Endothelial cell of umbilical vein (primary cell): ENCODE data around the gene HAUS7. TPM values are rescaled to one million over a fixed set of nuclear protein-coding genes. Genes with fewer than 3 reads are reported as not detected.

ENCODE experiments used
- BruUV-seq: library from RNA; stranded (reverse); fragments of 400-500 nt; replicated peaks from 2 replicates; lab custom pipeline; 2021; lab: Mats Ljungman, UMichigan
- CTCF ChIA-PET: fragments of 300-600, 350-600 bp; sonication (Branson Sonifier 250); formaldehyde crosslinking; loops from one replicate; lab custom pipeline; 2021; ENCODE audit warnings: antibody characterized with exemption, inconsistent platforms; lab: Charles Lee
- POLR2A ChIA-PET: fragments of 300-600, 350-600 bp; sonication (Branson Sonifier 250); formaldehyde crosslinking; loops from one replicate; lab custom pipeline; 2021; ENCODE audit warnings: antibody characterized with exemption, inconsistent platforms; lab: Charles Lee
- DNase-seq: peaks from one replicate; pipeline ENCODE4 v3.0.0-alpha.2; 2011; ENCODE audit warnings: low read depth, low spot score
- FAIRE-seq: peaks from 2 replicates; lab custom pipeline; 2011; peaks lifted over from hg19 to GRCh38; lab: Jason Lieb, UNC
- H2AFZ ChIP-seq: 2 replicates; pipeline ENCODE4 v1.6.0; 2012; ENCODE audit warnings: low read depth, low read length, control low read depth, inconsistent platforms
- H3K27ac ChIP-seq: 2 replicates; pipeline ENCODE4 v1.5.1; 2011; ENCODE audit warnings: low read depth, mild to moderate bottlenecking, control low read depth, low read length, moderate library complexity; ENCODE audit not compliant: insufficient read depth
- H3K27me3 ChIP-seq, 2 experiments: 2 replicates each; pipeline versions ENCODE4 v1.6.0 to v1.6.1; 2011; ENCODE audit warnings: low read length in 2 of 2, mixed read lengths in 1 of 2; ENCODE audit not compliant: control insufficient read depth in 2 of 2, insufficient read depth in 2 of 2
- H3K36me3 ChIP-seq, 2 experiments: 2 replicates in 1 of 2; 3 replicates in 1 of 2; pipeline ENCODE4 v1.5.1; 2011; ENCODE audit warnings: low read length in 2 of 2, mild to moderate bottlenecking in 1 of 2, moderate library complexity in 1 of 2; ENCODE audit not compliant: control insufficient read depth in 2 of 2, insufficient read depth in 2 of 2; ENCODE audit errors: extremely low read depth in 1 of 2
- H3K4me1 ChIP-seq: 3 replicates; pipeline ENCODE4 v1.5.1; 2011; ENCODE audit warnings: mild to moderate bottlenecking, low read length; ENCODE audit not compliant: control insufficient read depth, insufficient read depth; ENCODE audit errors: extremely low read depth
- H3K4me2 ChIP-seq: 2 replicates; pipeline ENCODE4 v1.6.1; 2011; ENCODE audit warnings: low read length, control low read depth, mixed read lengths; ENCODE audit not compliant: insufficient read depth
- H3K4me3 ChIP-seq, 3 experiments: fragments of 200-600 bp in 1 of 3; sonication (generic), shearing (Covaris generic) in 1 of 3; replicated peaks in 1 of 3; 2 replicates each; pipeline ENCODE4 v1.5.1; 2011 to 2016; ENCODE audit warnings: control low read depth in 3 of 3, low read length in 3 of 3, mild to moderate bottlenecking in 2 of 3, inconsistent platforms in 1 of 3, low read depth in 1 of 3, moderate library complexity in 1 of 3; ENCODE audit not compliant: insufficient read depth in 1 of 3
- H3K79me2 ChIP-seq: 2 replicates; pipeline ENCODE4 v1.6.0; 2012; ENCODE audit warnings: low read length, inconsistent platforms; ENCODE audit not compliant: control insufficient read depth, insufficient read depth
- H3K9ac ChIP-seq: replicated peaks from 2 replicates; pipeline ENCODE3; 2011; ENCODE audit warnings: low read length, control low read depth; ENCODE audit not compliant: insufficient read depth; ENCODE audit errors: extremely low read depth
- H3K9me1 ChIP-seq: replicated peaks from 3 replicates; pipeline ENCODE4 v1.6.0; 2011; ENCODE audit warnings: mild to moderate bottlenecking, low read length; ENCODE audit not compliant: control insufficient read depth, insufficient read depth; ENCODE audit errors: extremely low read depth
- H3K9me3 ChIP-seq: replicated peaks from 2 replicates; pipeline ENCODE4 v1.5.1; 2012; ENCODE audit warnings: low read length, inconsistent platforms; ENCODE audit not compliant: control insufficient read depth, insufficient read depth
- H4K20me1 ChIP-seq: replicated peaks from 2 replicates; pipeline ENCODE3; 2011; ENCODE audit warnings: mild to moderate bottlenecking, low read length; ENCODE audit not compliant: control insufficient read depth, insufficient read depth; ENCODE audit errors: extremely low read depth
- EZH2 ChIP-seq: IDR thresholded peaks from 2 replicates; pipeline ENCODE4 v1.6.1; 2012; ENCODE audit warnings: borderline replicate concordance, low read depth, mild to moderate bottlenecking, moderate library complexity, low read length, inconsistent platforms; ENCODE audit not compliant: severe bottlenecking
- FOS ChIP-seq: IDR thresholded peaks from 2 replicates; pipeline ENCODE4 v1.6.1; 2011; ENCODE audit warnings: mild to moderate bottlenecking, low read length, moderate library complexity, borderline replicate concordance; ENCODE audit not compliant: insufficient read depth
- JUN ChIP-seq: IDR thresholded peaks from 2 replicates; pipeline ENCODE4 v1.6.1; 2011; ENCODE audit warnings: borderline replicate concordance, low read depth; ENCODE audit not compliant: insufficient read length, insufficient read depth
- MYC ChIP-seq: IDR thresholded peaks from one replicate; pipeline ENCODE4 v1.6.1; 2011; ENCODE audit warnings: mild to moderate bottlenecking, low read depth, low read length
- POLR2A ChIP-seq: IDR thresholded peaks from 2 replicates; pipeline ENCODE4 v1.6.1; 2012; ENCODE audit warnings: low read depth, mild to moderate bottlenecking, control low read depth, low read length
- POLR2AphosphoS5 ChIP-seq: IDR thresholded peaks from 2 replicates; pipeline ENCODE4 v1.6.1; 2012; ENCODE audit warnings: low read depth, mild to moderate bottlenecking, control low read depth, low read length, moderate library complexity; ENCODE audit not compliant: insufficient read depth
- dilution Hi-C: fragments of 300-500 bp; cut with MboI; formaldehyde crosslinking; loops from one replicate; pipeline ENCODE4 v1.15.0; 2019; ENCODE audit warnings: low sequenced_read_pairs; ENCODE audit not compliant: extremely low pct_ligation_motif_present
- intact Hi-C: fragments of 100-400 bp; cut with micrococcal nuclease; formaldehyde crosslinking; loops from one replicate; pipeline ENCODE4 v1.10.0; 2022
- polyA plus RNA-seq, 4 experiments: library from polyadenylated mRNA; depleted of rRNA in 3 of 4; stranded (reverse) in 3 of 4; unstranded in 1 of 4; fragments of >200 nt; gene quantifications; 2 replicates each; pipeline versions ENCODE4 v1.2.1 to v1.2.3, GENCODE V29; 2011 to 2012; ENCODE audit warnings: missing spikeins in 1 of 4
- total RNA-seq: library from RNA; stranded (reverse); gene quantifications from 2 replicates; pipeline ENCODE4 v1.2.3, GENCODE V29; 2021
- TF ChIP-seq, protein P1 (sequence below): IDR thresholded peaks from 2 replicates; pipeline ENCODE4 v1.6.1; 2011; ENCODE audit not compliant: insufficient read depth, insufficient read length
- TF ChIP-seq, protein P2 (sequence below), 2 donors: IDR thresholded peaks; 1 replicate in 1 of 2; 2 replicates in 1 of 2; pipeline ENCODE4 v1.5.1; 2011; ENCODE audit warnings: low read length in 2 of 2, mild to moderate bottlenecking in 2 of 2, moderate library complexity in 2 of 2, control low read depth in 1 of 2, inconsistent platforms in 1 of 2, low read depth in 1 of 2; ENCODE audit not compliant: insufficient read depth in 1 of 2; ENCODE audit errors: extremely low read depth in 1 of 2

HAUS7 gene
- total and polyA plus RNA-seq, 2 donors (not counting 3 experiments of a cell fraction or from before 2014, with no cell fraction given) = 31.0 to 46.4 TPM

DNA sequence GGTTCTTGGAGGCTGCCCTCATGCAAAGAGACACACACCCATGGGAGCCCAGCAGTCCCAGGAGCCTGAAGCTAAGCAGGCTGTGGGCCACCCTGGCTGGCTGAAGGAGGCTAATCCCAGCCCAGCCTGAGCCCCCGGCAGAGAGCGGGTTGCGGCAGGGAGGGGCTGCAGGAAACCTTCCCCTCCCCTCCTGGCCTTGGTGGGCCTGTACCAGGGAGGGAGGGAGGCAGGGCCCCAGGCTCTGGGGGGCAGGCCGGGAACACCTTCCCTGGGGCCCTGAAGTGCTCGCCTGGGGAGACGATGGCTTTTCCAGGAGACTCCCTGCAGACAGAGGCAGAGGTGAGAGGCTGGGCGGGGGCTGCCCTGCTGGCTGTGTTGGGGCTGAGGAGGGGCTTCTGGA, 28.1 kb upstream of the HAUS7 start:
- Histone ChIP-seq H3K79me2 (peaks cover 15% of the 10 kb centered on the region), H3K9me3 (no peaks in the 10 kb centered on the region), H3K4me2 (no peak overlapping the region), H3K4me3 (peak overlapping the region in 1 of 3 experiments; percentile 43), H3K27ac (no peak overlapping the region), H3K4me1 (peaks cover 10% of the 10 kb centered on the region), H3K36me3 (peaks cover 0 to 12% of the 10 kb centered on the region in 2 experiments), H3K27me3 (no peaks in the 10 kb centered on the region), H3K9me1 (no peaks in the 10 kb centered on the region), H3K9ac (no peak overlapping the region), H2AFZ (no peak overlapping the region), H4K20me1 (no peaks in the 10 kb centered on the region)
- BruUV-seq = no TSS peak
- peak; percentile 61 for FAIRE-seq
- POLR2A ChIA-PET = no interaction called here
- CTCF ChIA-PET = interaction anchor here (1.2 to 2.0 kb wide), 3 partner anchors 9 to 37 kb away, joined by 5 to 23 read pairs (median 7); partner anchors contain the start of gene HAUS7
- TF ChIP-seq EZH2 (no peak), JUN (no peak), FOS (no peak), POLR2A (no peak), POLR2AphosphoS5 (no peak), MYC (no peak)
- TF ChIP-seq, protein P1, sequence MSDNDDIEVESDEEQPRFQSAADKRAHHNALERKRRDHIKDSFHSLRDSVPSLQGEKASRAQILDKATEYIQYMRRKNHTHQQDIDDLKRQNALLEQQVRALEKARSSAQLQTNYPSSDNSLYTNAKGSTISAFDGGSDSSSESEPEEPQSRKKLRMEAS = no peak
- TF ChIP-seq, protein P2, sequence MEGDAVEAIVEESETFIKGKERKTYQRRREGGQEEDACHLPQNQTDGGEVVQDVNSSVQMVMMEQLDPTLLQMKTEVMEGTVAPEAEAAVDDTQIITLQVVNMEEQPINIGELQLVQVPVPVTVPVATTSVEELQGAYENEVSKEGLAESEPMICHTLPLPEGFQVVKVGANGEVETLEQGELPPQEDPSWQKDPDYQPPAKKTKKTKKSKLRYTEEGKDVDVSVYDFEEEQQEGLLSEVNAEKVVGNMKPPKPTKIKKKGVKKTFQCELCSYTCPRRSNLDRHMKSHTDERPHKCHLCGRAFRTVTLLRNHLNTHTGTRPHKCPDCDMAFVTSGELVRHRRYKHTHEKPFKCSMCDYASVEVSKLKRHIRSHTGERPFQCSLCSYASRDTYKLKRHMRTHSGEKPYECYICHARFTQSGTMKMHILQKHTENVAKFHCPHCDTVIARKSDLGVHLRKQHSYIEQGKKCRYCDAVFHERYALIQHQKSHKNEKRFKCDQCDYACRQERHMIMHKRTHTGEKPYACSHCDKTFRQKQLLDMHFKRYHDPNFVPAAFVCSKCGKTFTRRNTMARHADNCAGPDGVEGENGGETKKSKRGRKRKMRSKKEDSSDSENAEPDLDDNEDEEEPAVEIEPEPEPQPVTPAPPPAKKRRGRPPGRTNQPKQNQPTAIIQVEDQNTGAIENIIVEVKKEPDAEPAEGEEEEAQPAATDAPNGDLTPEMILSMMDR (IDR thresholded peaks at IDR 0.05; ENCODE audit: extremely low read depth in 1 of 2, insufficient read depth in 1 of 2, low read depth in 1 of 2, low read length in 2 of 2) = no peak
- dilution Hi-C loops (no loop called here), intact Hi-C loops (no loop called here)
- DNase-seq = no peak
